ENCODE data around the gene HLA-DOA.
A peak's percentile ranks its signal among the peaks of the same experiment; 100 is the strongest.

HLA-DOA gene

DNA sequence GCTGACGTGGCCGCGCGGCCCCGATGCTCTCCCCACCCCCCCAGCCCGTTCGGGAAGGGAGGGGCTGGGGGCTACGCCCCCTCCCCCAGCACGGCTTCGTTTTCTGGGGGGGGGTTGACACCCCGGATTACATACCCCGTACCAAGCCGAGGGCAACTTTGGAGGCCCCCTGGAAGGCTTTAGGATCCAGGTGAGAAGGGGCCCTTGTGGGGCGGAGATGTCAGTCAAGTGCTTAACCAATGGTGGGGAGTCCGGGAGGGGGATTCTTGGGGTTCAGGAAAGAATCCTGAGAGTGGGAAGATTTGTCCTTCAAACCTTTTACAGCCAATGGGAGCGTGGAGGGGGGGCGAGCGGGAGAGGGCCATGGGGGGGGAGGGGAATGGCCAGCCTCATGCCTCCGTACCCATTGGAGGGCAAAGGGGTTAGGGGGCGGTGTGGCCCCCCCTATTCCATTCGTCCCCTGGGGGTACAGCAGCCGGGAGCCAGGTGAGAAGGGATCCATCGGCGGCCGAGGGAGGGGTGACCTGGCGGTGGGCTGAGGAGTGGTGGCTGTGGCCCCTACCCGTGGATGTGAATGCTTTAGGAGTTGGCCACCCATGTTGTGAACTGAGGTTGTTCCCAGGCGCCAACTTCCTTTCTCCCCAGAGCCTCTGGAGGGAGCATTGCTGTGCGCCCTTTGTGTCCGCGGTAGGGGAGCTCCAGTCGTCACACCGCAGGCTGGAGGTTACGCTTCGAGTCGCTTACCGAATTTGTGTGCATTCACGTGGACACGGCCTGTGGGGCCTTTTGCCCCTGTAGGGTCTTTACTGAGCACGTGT, 40.3 kb downstream of the HLA-DOA start:
- TF ChIP-seq, protein P1, sequence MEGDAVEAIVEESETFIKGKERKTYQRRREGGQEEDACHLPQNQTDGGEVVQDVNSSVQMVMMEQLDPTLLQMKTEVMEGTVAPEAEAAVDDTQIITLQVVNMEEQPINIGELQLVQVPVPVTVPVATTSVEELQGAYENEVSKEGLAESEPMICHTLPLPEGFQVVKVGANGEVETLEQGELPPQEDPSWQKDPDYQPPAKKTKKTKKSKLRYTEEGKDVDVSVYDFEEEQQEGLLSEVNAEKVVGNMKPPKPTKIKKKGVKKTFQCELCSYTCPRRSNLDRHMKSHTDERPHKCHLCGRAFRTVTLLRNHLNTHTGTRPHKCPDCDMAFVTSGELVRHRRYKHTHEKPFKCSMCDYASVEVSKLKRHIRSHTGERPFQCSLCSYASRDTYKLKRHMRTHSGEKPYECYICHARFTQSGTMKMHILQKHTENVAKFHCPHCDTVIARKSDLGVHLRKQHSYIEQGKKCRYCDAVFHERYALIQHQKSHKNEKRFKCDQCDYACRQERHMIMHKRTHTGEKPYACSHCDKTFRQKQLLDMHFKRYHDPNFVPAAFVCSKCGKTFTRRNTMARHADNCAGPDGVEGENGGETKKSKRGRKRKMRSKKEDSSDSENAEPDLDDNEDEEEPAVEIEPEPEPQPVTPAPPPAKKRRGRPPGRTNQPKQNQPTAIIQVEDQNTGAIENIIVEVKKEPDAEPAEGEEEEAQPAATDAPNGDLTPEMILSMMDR (IDR thresholded peaks at IDR 0.05; ENCODE audit: borderline replicate concordance, control extremely low read depth, extremely low read depth, insufficient read depth, missing control alignments) = no peak
- in situ Hi-C loops (cut with MboI; ENCODE audit: low sequenced_read_pairs, unreplicated experiment) = no loop called here
- DNase-seq (ENCODE audit: low spot score) = no peak

DNA sequence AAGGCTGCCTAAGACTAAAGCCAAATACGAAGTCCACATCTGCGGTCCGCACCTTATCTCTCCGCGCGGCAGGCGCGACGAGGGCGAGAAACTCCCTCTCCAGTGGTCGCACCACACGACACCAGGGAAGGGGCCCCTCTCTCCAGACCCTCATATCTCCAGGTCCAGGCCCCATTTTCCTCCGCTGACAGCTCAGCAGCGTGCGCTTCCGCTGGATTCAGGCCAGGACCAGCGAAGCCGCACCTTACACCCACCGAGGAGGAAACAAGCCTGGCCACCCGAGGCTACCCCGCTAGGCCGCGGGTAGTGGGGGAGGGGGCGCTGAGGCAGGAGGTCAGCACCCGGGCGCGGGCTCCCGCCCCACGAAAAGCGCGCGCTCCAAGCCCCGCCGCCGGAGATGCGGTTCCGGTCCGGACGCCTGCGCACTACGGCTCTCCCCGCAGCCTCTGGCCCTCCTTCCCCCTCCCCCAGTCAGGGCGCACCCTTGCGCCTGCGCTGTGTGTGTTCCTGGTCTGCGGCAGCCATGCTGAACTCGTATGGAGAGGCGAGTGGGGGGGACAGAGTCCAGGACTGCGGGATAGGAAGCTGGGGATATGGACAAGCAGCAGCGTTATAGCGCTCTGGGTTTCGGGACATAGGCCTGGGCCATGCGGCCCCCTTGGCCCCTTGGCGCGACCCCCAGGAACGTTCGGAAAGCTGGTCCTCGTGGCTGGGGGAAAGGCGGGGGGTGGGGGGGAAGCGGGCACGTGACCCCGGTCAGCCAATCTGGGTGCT, 41.1 kb downstream of the HLA-DOA start, which contains the start of gene BRD2:
TSS of gene BRD2 (plus strand) at position 502 of the 774 bp plus-strand sequence. CDS start 4,305 bp downstream, outside the sequence.
- in situ Hi-C loops (cut with MboI; ENCODE audit: low sequenced_read_pairs, unreplicated experiment) = no loop called here
- TF ChIP-seq, protein P1 (IDR thresholded peaks at IDR 0.05; ENCODE audit: borderline replicate concordance, control extremely low read depth, extremely low read depth, insufficient read depth, missing control alignments) = no peak
- peak; percentile 92 for DNase-seq (ENCODE audit: low spot score)

DNA sequence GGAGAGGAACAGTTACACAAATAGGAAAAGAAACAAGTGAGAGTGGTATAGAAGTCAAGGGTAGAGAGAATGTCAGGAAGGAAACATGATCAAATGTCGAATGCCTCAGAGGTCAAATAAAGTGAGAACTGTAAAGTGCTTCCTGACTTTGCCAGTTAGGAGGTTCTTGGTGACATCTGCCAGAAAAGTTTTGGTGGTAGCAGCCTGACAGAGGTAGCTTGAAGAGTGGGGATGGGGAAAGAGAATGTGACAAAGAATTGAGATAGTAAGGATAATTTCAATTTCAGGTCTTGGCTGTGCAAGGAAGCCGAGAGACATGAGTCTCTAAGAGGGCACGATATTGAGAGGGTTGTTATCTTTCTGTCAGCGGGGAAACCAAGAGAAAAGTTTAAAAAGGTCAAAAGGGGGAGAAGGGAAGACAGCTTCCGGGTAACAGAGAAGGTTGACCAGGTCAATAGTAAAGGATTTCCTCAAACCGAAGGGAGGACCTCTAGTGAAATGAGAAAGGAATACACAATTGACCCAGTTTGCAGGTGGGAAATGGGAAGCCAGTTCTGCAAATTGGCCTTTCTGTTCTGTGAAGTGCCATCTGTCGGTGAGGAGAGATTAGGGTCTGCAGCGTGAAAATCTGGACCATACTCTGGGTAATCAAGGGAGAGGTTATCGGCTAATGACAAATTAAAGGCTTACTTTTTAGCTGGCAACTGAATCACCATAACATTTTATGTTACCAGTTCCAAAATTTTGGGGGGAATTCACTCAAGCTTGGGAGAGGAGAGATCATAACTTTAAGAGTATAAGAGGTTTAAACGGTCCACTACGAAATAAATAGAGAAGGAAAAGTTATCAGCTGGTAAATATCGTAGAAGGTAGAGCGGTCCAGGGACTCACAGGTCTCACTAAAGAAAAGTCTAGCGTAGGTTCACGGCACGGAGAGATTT, 42.0 kb downstream of the HLA-DOA start:
- in situ Hi-C loops (cut with MboI; ENCODE audit: low sequenced_read_pairs, unreplicated experiment) = no loop called here
- no peak for DNase-seq (ENCODE audit: low spot score)
- TF ChIP-seq, protein P1 (IDR thresholded peaks at IDR 0.05; ENCODE audit: borderline replicate concordance, control extremely low read depth, extremely low read depth, insufficient read depth, missing control alignments) = peak; percentile 59

DNA sequence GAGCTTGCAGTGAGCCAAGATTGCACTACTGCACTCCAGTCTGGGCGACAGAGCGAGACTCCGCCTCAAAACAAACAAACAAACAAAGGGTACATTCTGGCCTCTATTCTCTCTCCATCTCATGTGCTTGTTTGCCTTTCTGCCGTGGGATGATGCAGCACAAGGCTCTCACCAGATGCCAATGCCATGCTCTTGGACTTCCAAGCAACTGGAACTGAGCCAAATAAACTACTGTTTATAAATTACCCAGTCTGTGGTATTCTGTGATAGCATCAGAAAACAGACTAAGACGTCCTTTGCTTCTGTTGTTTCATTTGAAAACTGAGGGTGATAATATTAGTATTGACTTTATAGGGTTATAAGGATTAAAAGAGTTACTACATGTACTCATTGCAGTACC, 44.6 kb downstream of the HLA-DOA start:
- no peak for DNase-seq (ENCODE audit: low spot score)
- in situ Hi-C loops (cut with MboI; ENCODE audit: low sequenced_read_pairs, unreplicated experiment) = no loop called here
- TF ChIP-seq, protein P1 (IDR thresholded peaks at IDR 0.05; ENCODE audit: borderline replicate concordance, control extremely low read depth, extremely low read depth, insufficient read depth, missing control alignments) = no peak

DNA sequence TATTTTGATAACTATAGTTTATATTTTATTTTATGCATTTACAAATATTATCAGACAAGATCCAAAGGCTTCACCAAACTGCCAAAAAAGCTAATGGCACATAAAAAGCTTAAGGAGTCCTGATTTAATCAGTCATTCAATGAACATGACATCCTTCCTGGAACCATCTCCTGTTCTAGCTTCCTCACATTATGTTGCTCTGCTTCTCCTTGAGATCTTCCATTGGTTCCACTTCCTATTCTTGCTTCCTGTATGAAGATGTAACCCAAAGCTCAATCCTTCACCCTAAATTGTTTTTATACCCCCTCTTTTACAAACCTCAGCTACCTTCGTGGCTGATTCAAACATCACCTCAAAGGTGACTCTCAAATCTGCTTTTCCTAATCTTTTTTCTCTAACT, 45.5 kb downstream of the HLA-DOA start:
- TF ChIP-seq, protein P1 (IDR thresholded peaks at IDR 0.05; ENCODE audit: borderline replicate concordance, control extremely low read depth, extremely low read depth, insufficient read depth, missing control alignments) = no peak
- in situ Hi-C loops (cut with MboI; ENCODE audit: low sequenced_read_pairs, unreplicated experiment) = no loop called here
- no peak for DNase-seq (ENCODE audit: low spot score)
